Chondrocyte (in vitro differentiated cells): ENCODE results near the gene SPATA6. TPM values are rescaled to one million over a fixed set of nuclear protein-coding genes. Genes with fewer than 3 reads are reported as not detected.

Experiments
- DNase-seq: peaks from one replicate; pipeline ENCODE4 v3.0.0; 2021; ENCODE audit warnings: mixed read lengths, low spot score
- H3K27ac Mint-ChIP-seq: one replicate; pipeline ENCODE4 v1.8.0; 2021; ENCODE audit warnings: mild to moderate bottlenecking, moderate library complexity, mixed read lengths; ENCODE audit not compliant: unreplicated experiment
- H3K27me3 Mint-ChIP-seq: 2 replicates; pipeline ENCODE4 v1.8.0; 2021; ENCODE audit warnings: low read depth, mixed read lengths
- H3K36me3 Mint-ChIP-seq: 2 replicates; pipeline ENCODE4 v1.8.0; 2021; ENCODE audit warnings: low read depth, mixed read lengths
- H3K4me1 Mint-ChIP-seq: 2 replicates; pipeline ENCODE4 v1.8.0; 2021; ENCODE audit warnings: low read depth, mild to moderate bottlenecking, mixed read lengths
- H3K4me3 Mint-ChIP-seq: one replicate; pipeline ENCODE4 v1.8.0; 2021; ENCODE audit warnings: mild to moderate bottlenecking, moderate library complexity, mixed read lengths; ENCODE audit not compliant: unreplicated experiment
- H3K9me3 Mint-ChIP-seq: 2 replicates; pipeline ENCODE4 v1.8.0; 2021; ENCODE audit warnings: low read depth, mixed read lengths
- total RNA-seq: library from RNA; stranded (reverse); gene quantifications from 3 replicates; pipeline ENCODE4 v1.2.1, GENCODE V29; 2021
- TF ChIP-seq, protein P1 (sequence below): fragments of 200-600 bp; sonication (generic); IDR thresholded peaks from 2 replicates; pipeline ENCODE4 v1.5.0; 2021; ENCODE audit warnings: antibody characterized with exemption, mild to moderate bottlenecking, moderate library complexity

Gene SPATA6
- total RNA-seq, 1 donor from 2014 or later = 3.8 TPM

DNA sequence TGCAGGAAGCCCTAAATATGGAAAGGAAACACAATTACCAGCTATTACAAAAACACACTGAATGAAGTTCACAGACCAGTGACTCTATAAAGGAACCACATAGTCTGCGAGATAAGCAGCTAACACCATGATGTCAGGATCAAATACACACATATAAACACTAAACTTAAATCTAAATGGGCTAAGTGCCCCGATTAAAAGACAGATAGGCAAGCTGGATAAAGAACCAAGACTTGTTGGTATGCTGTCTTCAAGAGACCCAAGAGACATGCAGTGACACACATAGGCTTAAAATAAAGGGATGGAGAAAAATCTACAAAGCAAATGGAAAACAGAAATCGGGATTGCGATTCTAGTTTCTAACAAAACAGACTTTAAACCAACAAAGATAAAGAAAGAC is 127.6 kb downstream of the SPATA6 start:
- Mint-ChIP-seq H3K4me3 (no peak overlapping the region), H3K9me3 (peaks cover 40% of the 10 kb centered on the region)

DNA sequence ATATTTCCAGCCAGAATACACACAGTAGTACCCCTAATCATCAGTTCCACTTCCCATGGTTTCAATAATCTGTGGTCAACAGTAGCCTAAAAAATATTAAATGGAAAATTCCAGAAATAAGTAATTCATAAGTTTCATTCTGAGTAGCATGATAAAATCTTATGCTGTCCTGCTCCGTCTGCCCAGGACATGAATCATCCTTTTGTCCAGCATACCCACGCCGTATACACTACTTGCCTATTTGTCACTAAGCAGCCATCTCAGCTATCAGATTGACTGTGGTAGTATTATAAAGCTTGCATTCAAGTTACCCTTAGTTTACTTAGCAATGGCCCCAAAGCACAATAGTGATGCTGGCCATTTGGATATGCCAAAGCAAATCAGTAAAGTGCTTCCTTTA is 130.8 kb downstream of the SPATA6 start:
- no peaks in the 10 kb centered on the region for H3K27me3 Mint-ChIP-seq
- TF ChIP-seq, protein P1, sequence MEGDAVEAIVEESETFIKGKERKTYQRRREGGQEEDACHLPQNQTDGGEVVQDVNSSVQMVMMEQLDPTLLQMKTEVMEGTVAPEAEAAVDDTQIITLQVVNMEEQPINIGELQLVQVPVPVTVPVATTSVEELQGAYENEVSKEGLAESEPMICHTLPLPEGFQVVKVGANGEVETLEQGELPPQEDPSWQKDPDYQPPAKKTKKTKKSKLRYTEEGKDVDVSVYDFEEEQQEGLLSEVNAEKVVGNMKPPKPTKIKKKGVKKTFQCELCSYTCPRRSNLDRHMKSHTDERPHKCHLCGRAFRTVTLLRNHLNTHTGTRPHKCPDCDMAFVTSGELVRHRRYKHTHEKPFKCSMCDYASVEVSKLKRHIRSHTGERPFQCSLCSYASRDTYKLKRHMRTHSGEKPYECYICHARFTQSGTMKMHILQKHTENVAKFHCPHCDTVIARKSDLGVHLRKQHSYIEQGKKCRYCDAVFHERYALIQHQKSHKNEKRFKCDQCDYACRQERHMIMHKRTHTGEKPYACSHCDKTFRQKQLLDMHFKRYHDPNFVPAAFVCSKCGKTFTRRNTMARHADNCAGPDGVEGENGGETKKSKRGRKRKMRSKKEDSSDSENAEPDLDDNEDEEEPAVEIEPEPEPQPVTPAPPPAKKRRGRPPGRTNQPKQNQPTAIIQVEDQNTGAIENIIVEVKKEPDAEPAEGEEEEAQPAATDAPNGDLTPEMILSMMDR = no peak

More for the DNA sequence above, 127.6 kb downstream of the SPATA6 start:
- Mint-ChIP-seq H3K27ac (no peak overlapping the region), H3K4me1 (no peaks in the 10 kb centered on the region), H3K36me3 (peaks cover 10% of the 10 kb centered on the region), H3K27me3 (no peaks in the 10 kb centered on the region)
- no peak for DNase-seq
- TF ChIP-seq, protein P1 = no peak

DNA sequence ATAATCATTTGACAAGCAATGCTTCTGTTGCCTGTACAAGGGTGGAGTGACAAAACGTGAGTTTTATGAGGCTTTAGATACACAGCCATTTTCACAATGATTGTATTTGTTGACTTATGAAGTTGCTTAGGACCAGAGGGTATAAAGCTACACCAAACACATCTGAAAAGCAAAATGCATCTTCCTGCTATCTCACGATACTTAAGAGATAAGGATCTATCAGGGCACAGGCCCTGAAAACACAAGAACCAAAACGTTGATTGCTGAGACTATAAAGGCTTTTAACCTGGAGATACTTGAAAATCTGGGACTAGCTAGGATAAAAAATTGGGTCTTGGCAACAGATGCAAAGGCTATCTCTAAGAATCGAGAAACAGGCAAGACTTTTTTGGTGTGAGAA is 133.7 kb downstream of the SPATA6 start:
- no peak for DNase-seq
- Mint-ChIP-seq H3K4me1 (no peaks in the 10 kb centered on the region), H3K4me3 (no peak overlapping the region), H3K9me3 (peaks cover 26% of the 10 kb centered on the region), H3K27me3 (no peaks in the 10 kb centered on the region), H3K27ac (no peak overlapping the region), H3K36me3 (peaks cover 4% of the 10 kb centered on the region)
- TF ChIP-seq, protein P1 = no peak

More for the DNA sequence above, 130.8 kb downstream of the SPATA6 start:
- no peak for DNase-seq
- Mint-ChIP-seq H3K4me1 (no peaks in the 10 kb centered on the region), H3K4me3 (no peak overlapping the region), H3K36me3 (peaks cover 10% of the 10 kb centered on the region), H3K27ac (no peak overlapping the region), H3K9me3 (peaks cover 31% of the 10 kb centered on the region)

DNA sequence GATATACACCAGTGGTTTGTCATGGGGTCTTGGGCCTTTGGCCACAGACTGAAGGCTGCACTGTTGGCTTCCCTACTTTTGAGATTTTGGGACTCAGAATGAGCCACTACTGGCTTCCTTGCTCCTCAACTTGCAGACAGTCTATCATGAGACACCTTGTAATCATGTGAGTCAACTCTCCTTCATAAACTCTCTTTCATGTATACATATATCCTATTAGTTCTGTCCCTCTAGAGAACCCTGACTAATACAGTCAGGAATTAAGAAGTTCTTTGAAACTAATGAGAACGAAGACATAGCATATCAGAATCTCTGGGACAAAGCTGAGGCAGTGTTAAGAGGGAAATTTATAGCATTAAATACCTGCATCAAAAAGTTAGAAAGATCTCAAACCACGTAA is 138.7 kb downstream of the SPATA6 start:
- H3K4me3 Mint-ChIP-seq = no peak overlapping the region

DNA sequence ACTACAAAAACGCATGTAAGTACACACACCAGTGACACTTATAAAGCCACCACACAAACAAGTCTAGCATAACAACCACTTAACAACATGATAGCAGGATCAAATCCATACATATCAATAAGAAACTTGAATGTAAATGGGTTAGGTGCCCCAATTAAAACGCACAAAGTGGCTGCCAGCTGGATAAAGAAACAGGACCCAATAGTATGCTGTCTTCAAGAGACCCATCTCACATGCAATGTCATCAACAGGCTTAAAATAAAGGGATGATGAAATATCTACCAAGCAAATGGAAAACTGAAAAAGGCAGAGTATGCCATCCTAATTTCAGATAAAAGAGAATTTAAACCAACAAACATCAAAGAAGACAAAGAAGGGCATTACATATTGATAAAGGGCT is 139.9 kb downstream of the SPATA6 start:
- DNase-seq = no peak
- H3K4me3 Mint-ChIP-seq = no peak overlapping the region
- H3K27ac Mint-ChIP-seq = no peak overlapping the region
- peaks cover 13% of the 10 kb centered on the region for H3K36me3 Mint-ChIP-seq
- H3K27me3 Mint-ChIP-seq = no peaks in the 10 kb centered on the region
- TF ChIP-seq, protein P1 = no peak
- peaks cover 45% of the 10 kb centered on the region for H3K9me3 Mint-ChIP-seq
- no peaks in the 10 kb centered on the region for H3K4me1 Mint-ChIP-seq

More for the DNA sequence above, 138.7 kb downstream of the SPATA6 start:
- no peak for DNase-seq
- TF ChIP-seq, protein P1 = no peak
- no peak overlapping the region for H3K27ac Mint-ChIP-seq
- peaks cover 13% of the 10 kb centered on the region for H3K36me3 Mint-ChIP-seq
- H3K27me3 Mint-ChIP-seq = no peaks in the 10 kb centered on the region
- no peaks in the 10 kb centered on the region for H3K4me1 Mint-ChIP-seq
- peaks cover 45% of the 10 kb centered on the region for H3K9me3 Mint-ChIP-seq
